ENCODE measurements around the gene MIEF2.

GRCh38 chr17:18257982-18258355 is 2.5 kb upstream of the MIEF2 start:
- TF ChIP-seq CTCF (IDR thresholded peaks at IDR 0.05) (no peak), EZH2 (IDR thresholded peaks at IDR 0.05; ENCODE audit: borderline replicate concordance, insufficient read depth, low read depth, low read length, poor library complexity, severe bottlenecking) (no peak)

Measured in B cell (primary cell).